Measurements from ENCODE around the gene HYAL1. TPM values are rescaled to one million over a fixed set of nuclear protein-coding genes. Genes with fewer than 3 reads are reported as not detected.

HYAL1 gene
- polyA plus RNA-seq, 2 of the 4 experiments (the other 2 are of a cell fraction) = 0.62 to 1.1 TPM

DNA sequence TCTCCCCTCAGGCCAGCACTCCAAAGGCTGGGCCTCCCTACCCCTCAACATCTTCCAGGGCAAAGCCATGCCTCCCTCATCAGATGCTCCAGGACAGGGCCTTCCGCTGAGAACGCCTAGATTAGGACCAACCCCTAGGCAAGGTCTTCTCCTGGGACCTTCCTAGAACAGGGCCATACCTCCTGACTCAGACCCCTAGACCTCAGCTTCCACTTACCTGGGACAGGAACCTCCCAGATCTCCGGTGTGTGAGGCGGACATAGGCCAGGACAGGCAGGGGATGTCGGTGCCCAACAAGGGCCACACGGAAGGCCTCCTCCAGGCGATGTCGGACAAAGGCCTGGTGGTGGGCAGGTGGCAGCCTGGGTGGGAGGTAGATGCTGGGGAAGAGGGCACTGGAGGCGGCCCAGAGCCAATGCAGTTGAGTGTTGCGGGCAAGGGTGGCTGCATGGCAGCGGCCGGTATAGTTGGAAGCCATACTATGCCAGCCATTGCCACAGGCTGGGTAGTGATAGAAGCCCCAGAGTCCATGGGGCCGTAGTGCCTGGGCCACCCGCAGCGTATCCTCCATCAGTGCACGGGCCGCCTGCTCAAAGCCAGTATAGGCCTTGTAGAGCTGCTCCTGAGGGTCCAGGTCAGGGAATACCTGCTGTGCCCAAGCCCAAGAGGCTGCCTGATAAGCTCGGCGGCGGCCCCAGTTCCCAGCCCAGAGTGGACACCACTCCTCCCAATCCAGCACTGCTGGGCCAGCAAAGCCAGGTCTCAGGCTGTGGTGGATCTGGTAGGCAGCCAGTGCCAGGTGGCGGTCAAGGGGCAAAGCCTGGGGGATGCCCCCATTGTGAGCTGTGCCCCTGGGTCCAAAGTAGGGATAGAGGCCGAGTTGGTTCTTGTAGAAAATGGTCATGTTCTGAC lies 8.6 kb downstream of the HYAL1 start:
- POLR2A ChIA-PET = no interaction called here

DNA sequence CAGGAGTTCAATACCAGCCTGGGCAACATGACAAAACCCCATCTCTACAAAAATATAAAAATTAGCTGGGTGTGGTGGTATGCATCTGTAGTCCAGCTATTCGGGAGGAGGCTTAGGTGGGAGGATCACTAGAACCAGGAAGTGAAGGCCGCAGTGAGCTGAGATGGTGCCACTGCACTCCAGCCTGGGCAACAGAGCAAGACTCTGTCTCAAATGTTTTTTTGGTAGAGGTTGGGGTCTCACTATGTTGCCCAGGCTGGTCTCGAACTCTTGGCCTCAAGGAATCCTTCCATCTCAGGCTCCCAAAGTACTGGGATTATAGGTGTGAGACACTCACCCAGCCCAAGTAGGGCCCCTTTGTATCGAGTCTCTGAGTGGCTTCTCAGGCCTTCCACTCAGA lies 9.3 kb downstream of the HYAL1 start:
- POLR2A ChIA-PET = no interaction called here
- no peak overlapping the region for H3K27ac ChIP-seq
- H3K4me2 ChIP-seq = no peak overlapping the region
- CTCF ChIA-PET = interaction anchor here (0.6 to 1.5 kb wide), 3 partner anchors 15 to 34 kb away, joined by 3 to 5 read pairs (median 3); no protein-coding TSS in a partner anchor
- peaks cover 21% of the 10 kb centered on the region; the same call in 2 of the 3 replicates for H3K4me1 ChIP-seq
- FAIRE-seq (no peak), ATAC-seq (no peak), DNase-seq (ENCODE audit: low read depth in 1 of 2, low spot score in 1 of 2) (no peak)
- 91% methylated on average over 4 of the region's 4 CpGs for WGBS (ENCODE audit: missing lambda C conversion rate)
- no peak overlapping the region for H3K4me3 ChIP-seq
- no peaks in the 10 kb centered on the region for H3K9me3 ChIP-seq
- TF ChIP-seq CHD4 (IDR thresholded peaks at IDR 0.05; ENCODE audit: borderline replicate concordance) (no peak), MAZ (IDR thresholded peaks at IDR 0.05; ENCODE audit: borderline replicate concordance, low read depth, low read length) (no peak), PHF8 (IDR thresholded peaks at IDR 0.05; ENCODE audit: borderline replicate concordance, low read depth) (no peak), EHF (CRISPR knock-in tag; IDR thresholded peaks at IDR 0.05) (no peak), POLR2A (IDR thresholded peaks at IDR 0.05; ENCODE audit: low read length) (no peak), SREBF2 (IDR thresholded peaks at IDR 0.05) (no peak), BHLHE40 (IDR thresholded peaks at IDR 0.05; ENCODE audit: low read depth, low read length) (no peak)
- TF ChIP-seq, protein P1, sequence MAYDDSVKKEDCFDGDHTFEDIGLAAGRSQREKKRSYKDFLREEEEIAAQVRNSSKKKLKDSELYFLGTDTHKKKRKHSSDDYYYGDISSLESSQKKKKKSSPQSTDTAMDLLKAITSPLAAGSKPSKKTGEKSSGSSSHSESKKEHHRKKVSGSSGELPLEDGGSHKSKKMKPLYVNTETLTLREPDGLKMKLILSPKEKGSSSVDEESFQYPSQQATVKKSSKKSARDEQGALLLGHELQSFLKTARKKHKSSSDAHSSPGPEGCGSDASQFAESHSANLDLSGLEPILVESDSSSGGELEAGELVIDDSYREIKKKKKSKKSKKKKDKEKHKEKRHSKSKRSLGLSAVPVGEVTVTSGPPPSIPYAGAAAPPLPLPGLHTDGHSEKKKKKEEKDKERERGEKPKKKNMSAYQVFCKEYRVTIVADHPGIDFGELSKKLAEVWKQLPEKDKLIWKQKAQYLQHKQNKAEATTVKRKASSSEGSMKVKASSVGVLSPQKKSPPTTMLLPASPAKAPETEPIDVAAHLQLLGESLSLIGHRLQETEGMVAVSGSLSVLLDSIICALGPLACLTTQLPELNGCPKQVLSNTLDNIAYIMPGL (CRISPR knock-in tag; IDR thresholded peaks at IDR 0.05; ENCODE audit: borderline replicate concordance) = no peak

More for the DNA sequence above, 8.6 kb downstream of the HYAL1 start:
- DNase-seq (ENCODE audit: low read depth in 1 of 2, low spot score in 1 of 2) = no peak
- no peak for ATAC-seq
- Histone ChIP-seq H3K27ac (no peak overlapping the region), H3K4me3 (no peak overlapping the region), H3K9me3 (no peaks in the 10 kb centered on the region), H3K4me2 (no peak overlapping the region), H3K4me1 (peaks cover 21% of the 10 kb centered on the region; the same call in 2 of the 3 replicates)
- TF ChIP-seq, protein P2, sequence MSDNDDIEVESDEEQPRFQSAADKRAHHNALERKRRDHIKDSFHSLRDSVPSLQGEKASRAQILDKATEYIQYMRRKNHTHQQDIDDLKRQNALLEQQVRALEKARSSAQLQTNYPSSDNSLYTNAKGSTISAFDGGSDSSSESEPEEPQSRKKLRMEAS (IDR thresholded peaks at IDR 0.05) = no peak
- TF ChIP-seq MAZ (IDR thresholded peaks at IDR 0.05; ENCODE audit: borderline replicate concordance, low read depth, low read length) (no peak), PBX3 (IDR thresholded peaks at IDR 0.05) (no peak), BCL3 (IDR thresholded peaks at IDR 0.05) (no peak), POLR2AphosphoS2 (conservative IDR thresholded peaks at IDR 0.05; ENCODE audit: low read length) (no peak), HOXA7 (CRISPR knock-in tag; IDR thresholded peaks at IDR 0.05) (no peak), USF2 (IDR thresholded peaks at IDR 0.05) (no peak), TFCP2L1 (CRISPR knock-in tag; IDR thresholded peaks at IDR 0.05) (no peak), RAD21 (conservative IDR thresholded peaks at IDR 0.05 in 1 of 2, IDR thresholded peaks at IDR 0.05 in 1 of 2) (no peak), EHF (CRISPR knock-in tag; IDR thresholded peaks at IDR 0.05) (no peak), FOXS1 (CRISPR knock-in tag; IDR thresholded peaks at IDR 0.05) (no peak), RCOR1 (IDR thresholded peaks at IDR 0.05; ENCODE audit: low read depth, low read length) (no peak), NR3C1 (IDR thresholded peaks at IDR 0.05) (no peak), RNF2 (IDR thresholded peaks at IDR 0.05; ENCODE audit: borderline replicate concordance, low read depth) (no peak), BHLHE40 (IDR thresholded peaks at IDR 0.05; ENCODE audit: low read depth, low read length) (no peak), ZFP36 (IDR thresholded peaks at IDR 0.05; ENCODE audit: borderline replicate concordance, partially characterized antibody) (no peak), CHD4 (IDR thresholded peaks at IDR 0.05; ENCODE audit: borderline replicate concordance) (no peak)
- TF ChIP-seq, protein P1 (CRISPR knock-in tag; IDR thresholded peaks at IDR 0.05; ENCODE audit: borderline replicate concordance) = no peak
- FAIRE-seq = no peak
- CTCF ChIA-PET = interaction anchor here (0.6 to 1.5 kb wide), 5 partner anchors 15 to 48 kb away, joined by 3 to 5 read pairs (median 4); no protein-coding TSS in a partner anchor
- 88% methylated on average over 13 of the region's 22 CpGs for WGBS (ENCODE audit: missing lambda C conversion rate)
